ENCODE data around the gene ABHD16A.
A peak's percentile ranks its signal among the peaks of the same experiment; 100 is the strongest.

Gene ABHD16A

DNA sequence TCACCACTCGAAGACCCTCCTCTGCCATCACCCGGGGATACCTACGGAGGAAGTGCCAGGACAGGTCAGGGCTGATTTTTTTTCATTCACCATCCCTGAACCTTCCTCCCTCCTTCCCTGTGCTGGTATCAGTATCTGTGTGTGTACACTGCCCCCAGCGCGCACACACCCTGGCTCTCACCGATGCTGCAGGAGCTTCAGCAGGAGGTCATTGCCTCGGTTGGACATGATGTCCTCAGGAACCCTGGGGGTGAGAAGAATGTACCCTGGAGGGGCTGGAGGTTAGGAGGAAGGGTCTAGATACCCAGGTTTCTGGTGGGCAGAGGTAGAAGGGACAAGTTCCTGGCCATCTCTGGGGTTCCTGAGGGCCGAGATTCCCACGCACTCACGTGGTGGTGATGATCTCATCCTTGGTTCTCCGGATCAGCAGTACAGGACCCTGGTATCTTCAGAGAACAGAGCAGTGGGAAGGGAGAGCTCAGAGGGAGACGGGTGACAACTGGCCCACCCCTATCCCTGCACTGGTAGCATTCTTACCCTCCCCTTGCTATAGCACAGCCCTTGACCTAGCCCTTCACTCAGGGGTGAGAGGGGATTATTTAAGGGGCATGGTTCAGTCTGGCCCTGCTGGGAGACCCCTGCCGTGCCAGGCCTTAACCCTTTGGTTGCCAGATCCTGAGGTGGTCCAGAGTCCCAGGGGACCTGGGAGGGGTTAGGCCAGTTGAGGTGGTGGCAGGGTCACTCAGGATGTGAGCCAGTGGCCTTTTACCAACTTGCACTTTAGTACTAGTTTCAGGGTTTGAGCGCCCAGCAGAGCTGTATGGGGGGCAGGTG is 15.0 kb downstream of the ABHD16A start:
- DNase-seq, result no peak

DNA sequence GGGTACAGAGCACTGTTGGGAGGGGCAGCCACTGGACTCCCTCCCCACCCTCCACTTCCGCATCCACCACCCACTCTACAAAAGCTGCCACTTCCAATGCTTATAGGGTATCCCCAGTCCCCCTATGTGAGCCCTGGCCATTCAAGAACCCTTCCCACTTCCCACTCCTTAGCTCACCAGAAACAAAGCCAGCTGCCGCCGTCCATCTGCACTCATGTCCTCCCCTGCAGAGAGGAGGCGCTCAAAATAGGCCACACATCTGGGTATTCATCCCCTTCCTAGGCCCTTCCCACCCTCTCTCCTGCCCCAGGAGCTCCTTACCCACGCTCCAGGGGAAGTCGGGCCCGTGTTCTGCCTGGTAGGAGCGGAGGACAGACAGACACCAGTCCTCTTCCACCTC is 15.8 kb downstream of the ABHD16A start:
- no peak for DNase-seq

DNA sequence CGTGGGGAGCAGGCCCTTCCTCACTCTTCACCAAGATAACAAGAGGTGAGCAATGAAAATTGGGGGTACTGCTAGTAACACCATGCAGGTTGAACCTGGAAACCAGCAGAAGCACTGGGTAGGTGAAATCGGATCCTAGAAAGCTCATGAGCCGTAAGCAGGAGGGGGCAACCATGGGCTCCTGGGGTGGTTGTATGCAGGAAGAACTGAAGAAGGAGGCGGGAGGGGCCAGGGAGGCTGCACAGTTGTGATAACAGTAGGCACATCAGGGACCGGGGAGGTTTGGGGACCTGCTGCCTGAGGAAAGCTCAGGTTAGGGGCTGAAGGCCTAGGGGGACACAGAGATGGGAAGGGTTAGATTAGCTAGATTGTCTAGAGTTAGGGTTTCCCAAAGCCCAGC is 16.6 kb downstream of the ABHD16A start:
- DNase-seq, result no peak

DNA sequence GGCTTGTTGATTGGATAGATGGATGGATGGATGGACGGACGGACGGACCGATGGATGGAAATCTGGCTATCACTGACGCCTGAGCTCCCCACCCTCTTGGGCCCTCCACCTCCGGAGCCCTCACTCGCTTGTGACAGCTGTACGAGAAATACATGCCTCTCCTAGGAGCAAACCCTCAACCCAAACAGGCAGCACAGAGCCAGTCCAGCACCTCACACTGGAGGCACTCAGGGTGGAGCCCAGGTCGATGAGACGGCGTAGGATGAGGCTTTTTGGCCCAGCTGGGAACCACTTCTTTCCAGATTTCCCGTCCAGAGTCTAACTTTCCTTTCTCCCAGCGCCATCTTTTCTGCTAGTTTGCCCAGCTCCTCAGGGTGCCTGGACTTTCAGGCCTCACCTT is 19.5 kb downstream of the ABHD16A start:
- no peak for DNase-seq

DNA sequence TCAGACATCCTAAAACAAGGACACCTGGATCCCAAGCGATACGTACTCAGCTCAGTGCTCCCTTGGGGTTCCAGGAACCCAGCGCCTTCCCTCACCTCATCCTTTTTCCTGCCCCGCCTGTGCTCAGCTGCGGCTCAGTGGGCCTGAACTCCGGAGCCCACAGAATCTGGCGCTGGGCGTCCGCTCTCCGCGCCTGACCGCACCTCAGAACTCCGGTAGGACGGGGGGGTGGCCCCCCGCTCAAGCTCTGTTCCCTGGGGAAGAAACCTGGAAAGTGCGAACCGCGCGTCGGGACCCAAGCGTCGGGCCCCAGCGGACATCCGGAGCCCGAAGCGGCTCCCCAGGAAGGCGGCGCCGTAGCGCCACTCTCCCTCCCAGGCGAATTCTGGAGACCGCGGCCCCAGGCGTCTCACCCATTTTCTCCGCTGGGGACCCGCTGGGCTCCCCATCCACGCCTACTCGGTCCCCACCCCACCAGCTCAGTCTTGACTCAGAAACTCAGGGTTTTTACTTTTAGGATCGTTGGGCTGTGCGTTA is 21.9 kb downstream of the ABHD16A start:
- peak; percentile 60 for DNase-seq

DNA sequence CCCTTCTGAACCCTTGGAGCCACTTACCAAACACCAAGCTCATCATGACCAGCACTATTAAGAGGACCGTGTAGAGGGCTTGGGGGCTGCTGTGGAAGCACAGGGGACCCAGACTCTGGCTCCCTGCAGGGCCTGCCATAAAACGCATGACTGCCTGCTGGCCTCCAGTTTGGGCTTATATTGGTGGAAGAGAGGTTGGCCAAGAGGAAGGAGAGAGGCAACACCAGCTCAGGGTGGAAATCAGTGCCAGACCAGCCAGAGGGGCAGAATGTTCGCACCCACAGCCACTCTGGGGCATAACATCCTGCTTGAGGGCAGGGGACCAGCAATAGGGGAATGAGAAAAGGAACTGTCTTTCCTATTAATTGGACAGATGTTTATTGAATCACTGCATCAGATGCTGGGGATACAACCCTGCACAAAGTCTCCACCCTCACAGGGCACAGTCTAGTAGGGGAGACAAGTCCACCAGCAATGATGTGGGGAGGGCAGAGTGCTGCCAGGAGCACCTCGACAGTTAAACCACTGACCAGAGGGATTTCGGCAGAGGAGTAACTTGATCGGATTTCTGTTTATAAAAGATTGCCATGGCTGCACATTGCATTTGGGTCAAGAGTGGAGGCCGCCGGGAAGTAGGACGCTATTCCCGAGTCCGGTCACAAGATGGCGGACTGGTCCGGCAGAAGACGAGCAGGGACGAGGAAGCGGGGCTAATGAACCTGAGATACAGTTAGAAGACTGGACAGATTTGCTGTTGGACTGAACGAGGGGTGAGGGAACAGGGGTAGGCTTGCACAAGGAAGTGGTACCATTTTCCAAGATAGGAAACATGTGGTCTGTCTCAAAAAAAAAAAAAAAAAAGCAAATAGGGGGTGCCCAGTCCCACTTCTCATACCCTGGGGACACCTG is 22.6 kb downstream of the ABHD16A start, which contains the start of gene LY6G5C:
Gene LY6G5C (minus strand): TSS at position 842 of the 909 bp plus-strand sequence. CDS start 694 bp downstream, at position 148.
- DNase-seq, result peak; percentile 81

DNA sequence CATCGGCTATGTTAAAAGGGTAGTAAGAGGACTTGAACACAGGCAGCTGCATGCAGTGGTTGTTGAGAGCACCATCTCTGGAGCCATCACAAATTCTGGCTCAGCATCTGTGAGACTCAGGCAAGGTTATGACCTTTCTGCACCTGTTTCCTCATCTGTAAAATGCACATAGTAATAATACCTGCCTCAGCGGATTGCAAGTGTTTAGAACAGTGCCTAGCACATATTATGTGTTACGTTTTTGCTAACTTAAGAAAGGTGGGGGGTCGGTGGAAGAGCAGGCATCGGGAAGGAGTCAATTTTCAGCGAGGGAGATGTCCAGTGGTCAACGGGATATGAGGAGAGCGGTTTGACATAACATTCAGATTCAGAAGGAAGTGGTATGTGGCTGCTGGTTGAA is 25.2 kb downstream of the ABHD16A start:
- DNase-seq, result no peak

DNA sequence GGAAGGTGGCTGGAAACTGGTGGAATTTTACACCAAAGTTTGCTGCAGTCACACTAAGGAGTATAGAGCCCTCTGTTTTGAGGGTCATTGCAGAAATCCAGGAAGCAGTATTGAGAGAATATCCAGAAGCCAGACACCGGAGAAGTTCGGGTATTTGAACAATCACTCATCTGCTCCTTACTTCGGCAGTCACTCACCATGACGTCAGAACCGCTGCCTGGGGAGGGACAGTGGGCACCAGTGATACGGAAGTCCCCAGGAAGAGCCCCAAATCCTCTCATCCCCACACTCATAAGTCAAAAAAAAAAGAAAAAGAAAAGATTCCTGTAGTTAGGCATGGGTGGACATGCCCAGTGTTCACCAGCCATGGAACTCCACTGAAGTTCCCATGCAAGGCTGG is 26.2 kb downstream of the ABHD16A start:
- no peak for DNase-seq

DNA sequence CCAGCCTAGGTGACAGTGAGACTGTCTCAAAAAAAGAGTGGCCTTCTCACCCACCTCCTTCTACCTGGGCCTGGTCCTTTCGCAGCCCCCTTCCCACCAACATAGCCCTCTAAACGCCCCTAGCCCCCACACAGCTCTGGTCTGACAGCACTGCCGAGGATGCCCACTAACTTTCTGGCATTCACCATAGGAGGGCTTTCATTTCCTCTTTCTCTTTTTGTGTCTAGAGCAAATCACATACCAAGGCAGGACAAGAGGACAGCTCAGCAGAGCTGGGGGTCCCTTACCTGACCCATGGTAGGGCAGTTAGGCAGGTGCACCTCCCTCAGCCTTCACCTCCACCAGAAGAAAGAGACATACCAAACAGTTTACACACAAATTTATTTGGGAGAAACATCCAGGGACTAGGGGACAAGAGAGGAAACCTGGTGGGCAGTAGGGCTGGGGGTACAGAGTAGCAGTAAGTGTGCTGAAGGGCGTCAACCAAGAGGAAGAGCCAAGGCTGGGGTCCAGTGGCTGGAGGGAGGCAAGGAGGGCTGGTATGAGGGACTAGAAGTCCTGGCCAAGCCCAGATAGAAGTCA is 26.7 kb downstream of the ABHD16A start:
- DNase-seq, result no peak

DNA sequence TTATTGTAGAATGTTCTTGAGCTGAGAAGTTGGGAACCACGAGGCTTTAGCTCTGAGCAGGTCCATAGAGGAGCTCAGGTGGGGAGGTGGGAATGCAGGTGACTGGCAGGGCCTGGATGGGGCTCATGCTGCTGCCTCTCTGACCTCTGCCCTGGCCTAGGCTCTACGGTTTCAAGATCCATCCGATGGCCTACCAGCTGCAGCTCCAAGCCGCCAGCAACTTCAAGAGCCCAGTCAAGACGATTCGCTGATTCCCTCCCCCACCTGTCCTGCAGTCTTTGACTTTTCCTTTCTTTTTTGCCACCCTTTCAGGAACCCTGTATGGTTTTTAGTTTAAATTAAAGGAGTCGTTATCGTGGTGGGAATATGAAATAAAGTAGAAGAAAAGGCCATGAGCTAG is 33.4 kb downstream of the ABHD16A start, which contains the start of gene LY6G5B:
Gene LY6G5B (plus strand): TSS at position 301 of the 400 bp plus-strand sequence. CDS start 975 bp downstream, outside the sequence.
- no peak for DNase-seq

DNA sequence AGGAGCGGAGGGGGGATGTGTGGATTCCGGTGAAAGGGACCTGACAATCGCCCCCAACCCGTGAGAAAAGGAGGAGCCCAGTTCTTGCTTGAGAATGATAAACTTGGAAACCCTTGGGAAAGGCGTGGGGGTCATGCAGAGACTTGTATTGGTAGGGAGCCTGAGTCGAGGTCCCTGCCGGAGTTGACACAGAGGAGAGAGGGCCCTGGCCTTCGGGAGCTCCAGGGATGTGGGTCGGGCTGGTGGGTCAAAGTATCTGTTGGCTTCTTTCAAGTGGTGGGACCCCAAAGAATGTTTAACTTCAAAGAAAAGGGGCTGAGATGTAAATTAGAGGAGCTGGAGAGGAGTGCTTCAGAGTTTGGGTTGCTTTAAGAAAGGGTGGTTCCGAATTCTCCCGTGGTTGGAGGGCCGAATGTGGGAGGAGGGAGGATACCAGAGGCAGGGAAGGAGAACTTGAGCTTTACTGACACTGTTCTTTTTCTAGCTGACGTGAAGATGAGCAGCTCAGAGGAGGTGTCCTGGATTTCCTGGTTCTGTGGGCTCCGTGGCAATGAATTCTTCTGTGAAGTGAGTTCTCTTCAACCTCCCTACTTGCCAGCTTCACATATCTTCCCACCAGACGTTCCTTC is 36.7 kb downstream of the ABHD16A start:
- no peak for DNase-seq

DNA sequence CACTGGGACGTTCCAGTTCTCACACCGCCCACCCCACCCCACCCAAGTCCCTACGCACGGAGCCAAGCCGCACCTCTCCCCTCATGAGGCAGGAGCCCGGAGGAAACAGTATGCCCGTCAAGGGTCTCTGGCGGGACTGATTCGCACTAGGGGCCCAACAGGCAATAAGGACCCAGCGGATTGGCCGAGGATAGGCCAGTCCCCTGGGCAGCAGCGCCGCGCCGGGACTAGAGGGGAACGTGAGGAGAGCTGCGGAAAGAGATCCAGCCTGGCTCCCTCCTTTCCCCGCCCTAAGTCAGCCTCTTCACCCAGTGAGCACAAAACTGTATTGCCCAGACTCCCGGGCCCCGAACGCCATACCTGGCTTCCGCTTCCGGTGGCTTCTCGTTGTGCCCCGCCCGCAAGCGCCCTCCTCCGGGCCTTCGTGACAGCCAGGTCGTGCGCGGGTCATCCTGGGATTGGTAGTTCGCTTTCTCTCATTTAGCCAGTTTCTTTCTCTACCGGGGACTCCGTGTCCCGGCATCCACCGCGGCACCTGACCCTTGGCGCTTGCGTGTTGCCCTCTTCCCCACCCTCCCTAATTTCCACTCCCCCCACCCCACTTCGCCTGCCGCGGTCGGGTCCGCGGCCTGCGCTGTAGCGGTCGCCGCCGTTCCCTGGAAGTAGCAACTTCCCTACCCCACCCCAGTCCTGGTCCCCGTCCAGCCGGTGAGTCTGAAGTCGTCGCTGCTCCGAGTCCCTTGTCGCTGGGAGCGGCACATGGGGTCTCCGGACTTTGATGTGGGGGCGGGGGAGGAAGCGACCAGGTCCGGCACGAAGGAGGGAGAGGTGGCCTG is 37.4 kb downstream of the ABHD16A start, which contains the start of gene CSNK2B:
Gene CSNK2B (plus strand): TSS at position 580 of the 836 bp plus-strand sequence. CDS start 752 bp downstream, outside the sequence.
- peak; percentile 96 for DNase-seq

DNA sequence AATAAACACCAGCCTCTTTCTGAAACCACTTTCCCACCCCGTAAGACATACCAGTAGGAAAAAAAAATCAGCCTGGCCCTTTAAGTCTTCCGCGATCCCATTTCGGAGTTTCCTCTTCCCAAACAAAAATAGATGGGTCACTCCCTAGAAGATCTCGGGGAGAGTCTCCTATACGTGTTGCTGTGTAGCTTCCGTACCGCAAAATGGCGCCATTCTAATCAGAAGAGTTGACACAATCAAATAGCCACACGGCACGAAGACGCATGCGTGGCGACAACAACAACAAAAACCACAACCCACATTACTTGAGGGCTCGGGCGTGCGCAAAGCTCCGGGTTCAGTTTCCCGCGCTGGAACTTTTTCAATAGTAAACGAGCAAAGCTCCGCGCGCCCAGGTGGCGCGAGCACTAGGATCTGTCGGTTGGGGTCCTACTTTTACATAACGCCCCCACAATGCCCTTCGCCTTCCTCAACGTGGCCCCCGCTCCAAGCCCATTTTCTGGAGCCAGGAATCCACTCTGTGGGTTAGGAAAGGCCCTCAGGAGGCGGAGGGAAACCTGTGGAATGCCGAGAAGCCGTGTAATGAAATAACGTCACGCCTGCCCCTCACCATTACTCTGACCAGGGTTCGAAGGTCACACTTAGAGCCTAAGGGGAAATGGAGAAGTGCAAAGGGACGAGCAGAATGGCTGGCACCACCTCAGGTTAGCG is 38.2 kb downstream of the ABHD16A start, which contains the start of gene GPANK1:
Gene GPANK1 (minus strand): TSS at position 208 of the 711 bp plus-strand sequence. CDS start 519 bp downstream, outside the sequence.
- peak; percentile 90 for DNase-seq

DNA sequence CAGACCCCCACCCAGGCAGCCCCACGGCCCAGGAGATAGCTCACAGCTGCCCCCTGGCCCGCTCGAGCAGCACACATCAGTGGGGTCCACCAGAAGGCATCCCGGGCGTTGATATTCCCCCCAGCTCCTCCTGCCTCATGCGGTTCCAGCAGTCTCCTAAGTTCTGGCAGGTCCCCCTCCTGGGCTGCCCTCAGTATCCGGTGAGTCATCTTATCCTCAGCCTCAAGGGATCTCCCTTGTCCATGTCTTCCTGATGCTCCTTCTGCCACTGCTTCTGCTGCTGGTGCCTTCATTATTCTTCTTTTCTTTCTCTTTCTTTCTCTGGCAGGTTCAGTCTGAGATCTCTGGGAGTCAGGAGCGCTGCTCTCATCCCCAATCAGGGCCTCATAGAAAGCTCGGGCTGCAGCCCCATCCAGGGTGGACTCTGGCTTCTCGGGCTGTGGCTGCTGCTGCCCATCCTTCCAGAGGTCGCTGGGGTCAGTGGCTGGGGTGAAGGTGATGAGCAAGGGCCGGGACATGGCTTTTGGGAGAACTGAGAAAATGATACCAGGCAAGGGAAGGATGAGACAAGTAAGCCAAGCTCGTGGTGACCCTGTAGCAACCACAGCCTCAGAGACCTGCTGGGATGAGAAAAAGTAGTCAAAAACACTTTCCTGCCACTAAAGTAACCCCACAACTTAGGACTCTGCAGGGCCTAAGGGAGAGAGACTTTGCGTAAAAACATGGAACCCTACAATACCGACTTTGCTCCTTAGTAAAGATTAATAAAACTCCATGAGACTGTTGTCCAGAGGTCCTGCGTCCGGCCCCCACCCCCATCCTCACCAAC is 38.9 kb downstream of the ABHD16A start:
- DNase-seq, result no peak

DNA sequence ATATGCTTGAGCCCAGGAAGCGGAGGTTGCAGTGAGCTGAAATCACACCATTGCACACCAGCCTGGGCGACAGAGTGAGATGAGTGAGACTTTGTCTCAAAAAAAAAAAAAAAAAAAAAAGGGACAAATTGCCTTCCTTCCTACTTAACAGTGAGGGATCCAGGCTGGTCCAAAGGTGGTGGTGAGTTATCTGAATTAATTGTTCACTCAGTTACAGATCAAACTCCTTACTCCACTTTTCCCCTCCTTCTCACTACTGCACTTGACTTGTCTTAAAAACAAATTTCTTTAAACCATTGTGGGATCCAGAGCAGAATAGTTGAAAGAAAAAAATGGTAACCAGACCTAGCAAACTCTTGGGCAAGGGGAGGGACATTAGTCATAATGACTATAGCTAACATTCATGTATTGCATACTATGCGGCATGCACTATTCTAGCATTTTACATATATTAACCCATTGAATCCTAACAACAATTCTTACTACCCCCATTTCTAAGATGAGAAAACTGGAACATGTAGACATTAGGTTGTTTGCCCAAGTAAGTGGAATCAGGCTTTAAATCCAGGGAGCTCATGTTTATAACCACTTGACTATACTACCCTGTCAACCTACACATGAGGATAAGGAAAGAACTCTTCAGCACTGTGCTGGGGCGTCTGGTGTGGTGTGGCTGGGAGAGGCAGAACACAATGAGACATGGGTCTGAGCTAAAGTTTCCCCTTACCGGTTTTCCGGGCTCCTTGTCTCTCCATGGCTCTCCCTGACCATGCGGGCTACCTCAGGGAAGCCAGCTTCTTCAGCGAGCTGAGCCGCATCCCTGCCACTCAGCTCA is 39.8 kb downstream of the ABHD16A start:
- DNase-seq, result no peak

DNA sequence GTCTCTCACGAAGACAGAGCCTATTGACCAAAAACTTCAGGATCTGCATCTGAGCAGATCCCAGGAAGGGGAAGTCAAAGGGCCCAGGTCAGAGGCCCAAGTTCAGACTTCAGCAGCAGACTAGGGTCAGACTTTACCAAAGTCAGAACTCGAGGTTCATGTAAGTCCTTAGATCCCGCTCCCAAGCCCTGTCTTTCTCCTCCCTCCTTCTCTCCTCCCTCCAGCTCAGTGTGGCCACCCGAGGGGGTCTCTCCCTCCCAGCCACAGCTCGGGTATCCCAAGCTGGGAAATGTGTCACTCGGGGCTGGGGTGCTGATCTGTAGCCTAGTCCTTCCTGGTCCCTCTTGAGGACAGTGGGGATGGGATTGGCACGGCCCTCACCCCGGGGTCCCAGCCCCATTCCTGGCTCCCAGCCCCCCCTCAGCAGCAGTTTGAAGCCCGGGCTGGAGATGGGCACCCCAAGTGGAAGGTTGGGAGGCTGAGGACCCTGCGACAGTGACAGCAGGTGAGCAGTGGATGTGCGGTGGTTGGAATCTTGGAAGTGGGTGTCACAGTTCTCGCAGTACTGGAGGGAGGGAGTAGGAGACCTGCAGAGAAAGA is 40.9 kb downstream of the ABHD16A start:
- no peak for DNase-seq

DNA sequence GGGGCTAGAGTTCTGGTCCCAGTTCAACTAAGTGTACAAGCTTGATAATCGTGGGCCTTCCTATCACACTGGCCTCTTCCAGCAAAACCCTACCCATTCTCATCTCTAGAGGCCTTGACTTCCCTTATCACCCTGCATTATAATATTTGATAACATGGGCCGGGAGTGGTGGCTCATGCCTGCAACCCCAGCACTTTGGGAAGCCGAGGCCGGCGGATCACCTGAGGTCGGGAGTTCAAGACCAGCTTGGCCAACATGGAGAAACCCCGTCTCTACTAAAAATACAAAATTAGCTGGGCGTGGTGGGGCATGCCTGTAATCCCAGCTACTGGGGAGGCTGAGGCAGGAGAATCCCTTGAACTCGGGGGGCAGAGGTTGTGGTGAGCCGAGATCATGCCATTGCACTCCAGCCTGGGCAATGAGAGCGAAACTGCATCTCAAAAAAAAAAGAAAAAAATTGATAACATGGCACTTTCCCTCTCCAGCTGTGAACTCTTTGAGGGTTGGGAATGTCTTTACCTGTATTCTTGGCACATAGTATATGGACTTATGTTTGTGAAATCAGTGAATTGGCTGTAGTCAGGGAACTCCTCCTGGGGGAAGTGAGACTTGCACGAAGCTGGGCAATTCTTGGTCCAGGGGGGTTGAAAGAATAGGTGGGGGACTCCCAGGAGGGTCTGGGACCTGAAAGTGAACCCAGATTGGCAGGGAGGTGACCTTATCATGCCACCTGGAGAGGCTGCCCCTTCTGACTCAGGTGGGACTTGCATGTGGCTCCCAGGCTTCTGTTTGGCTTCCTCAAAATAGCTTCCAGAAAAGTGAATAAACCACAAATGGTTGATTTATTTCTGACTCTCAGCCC is 41.6 kb downstream of the ABHD16A start:
- no peak for DNase-seq

Data from COR-L47 (cell line).